ENCODE results near the gene CCR8. TPM values are rescaled to one million over a fixed set of nuclear protein-coding genes. Genes with fewer than 3 reads are reported as not detected.

CCR8 gene
- total RNA-seq, 2 donors from 2014 or later = 0.29 to 0.47 TPM

GRCh38 chr3:39378957-39379777 is 49.7 kb downstream of the CCR8 start:
- DNase-seq = no peak
- intact Hi-C loops (cut with DNase I) = loop anchor here (5.0 kb wide), 1 partner anchor 192 kb away; no protein-coding TSS in a partner anchor
- Histone ChIP-seq H3K9me3 (no peaks in the 10 kb centered on the region), H3K36me3 (no peaks in the 10 kb centered on the region), H3K27ac (no peak overlapping the region), H3K4me1 (no peaks in the 10 kb centered on the region), H3K4me3 (no peak overlapping the region), H3K27me3 (no peaks in the 10 kb centered on the region), H3K9ac (ENCODE audit: low read depth in 2 of 2, low read length in 2 of 2) (no peak overlapping the region)
- no peak for TF ChIP-seq CTCF (IDR thresholded peaks at IDR 0.05)

- Histone ChIP-seq H3K27me3 (no peaks in the 10 kb centered on the region), H3K4me1 (no peaks in the 10 kb centered on the region), H3K36me3 (no peaks in the 10 kb centered on the region), H3K4me3 (no peak overlapping the region), H3K9ac (ENCODE audit: low read depth in 2 of 2, low read length in 2 of 2) (no peak overlapping the region), H3K9me3 (no peaks in the 10 kb centered on the region), H3K27ac (no peak overlapping the region)
- intact Hi-C loops (cut with DNase I) = loop anchor here (5.0 to 10.0 kb wide), 2 partner anchors 192 to 255 kb away; no protein-coding TSS in a partner anchor
- TF ChIP-seq CTCF (IDR thresholded peaks at IDR 0.05) = no peak
- DNase-seq = no peak
Observed at GRCh38 chr3:39379778-39380155, 50.3 kb downstream of the CCR8 start.

GRCh38 chr3:39381432-39381831 is 51.9 kb downstream of the CCR8 start:
- H3K4me1 ChIP-seq = peaks cover 11% of the 10 kb centered on the region
- no peak overlapping the region for H3K9ac ChIP-seq (ENCODE audit: low read depth in 2 of 2, low read length in 2 of 2)
- no peaks in the 10 kb centered on the region for H3K27me3 ChIP-seq
- TF ChIP-seq CTCF (IDR thresholded peaks at IDR 0.05) = no peak
- no peak overlapping the region for H3K27ac ChIP-seq
- no peaks in the 10 kb centered on the region for H3K9me3 ChIP-seq
- intact Hi-C loops (cut with DNase I) = loop anchor here (10.0 kb wide), 1 partner anchor 257 kb away; no protein-coding TSS in a partner anchor
- DNase-seq = no peak
- H3K36me3 ChIP-seq = no peaks in the 10 kb centered on the region
- H3K4me3 ChIP-seq = no peak overlapping the region

Other genes starting within 250 kb of the CCR8 start
- gene GORASP1, start 222.1 kb upstream of the CCR8 start, total RNA-seq = 100 to 1,000 TPM in 1 of 2 donors, 10 to 100 TPM in 1; 84.2 to 106 TPM
- 1 to 10 TPM; 2.8 to 6.1 TPM for gene TTC21A, start 222.0 kb upstream of the CCR8 start, total RNA-seq
- gene CSRNP1, start 176.1 kb upstream of the CCR8 start, total RNA-seq = 10 to 100 TPM; 11.2 to 26.6 TPM
- not detected for gene XIRP1, start 137.1 kb upstream of the CCR8 start, total RNA-seq
- under 1 TPM; 0.57 to 0.66 TPM for gene CX3CR1, start 49.7 kb upstream of the CCR8 start, total RNA-seq
- gene SLC25A38, start 53.7 kb downstream of the CCR8 start, total RNA-seq = 10 to 100 TPM; 41.7 to 45.5 TPM
- 1,000 to 10,000 TPM in 1 of 2 donors, 100 to 1,000 TPM in 1; 896 to 1,381 TPM for gene RPSA, start 77.0 kb downstream of the CCR8 start, total RNA-seq
- under 1 TPM; 0.56 to 0.72 TPM for gene MOBP, start 138.0 kb downstream of the CCR8 start, total RNA-seq